ENCODE measurements around the gene OR2V1.
A peak's percentile ranks its signal among the peaks of the same experiment; 100 is the strongest.
"Not testable (repeated sequence)": the region's sequence is repeated elsewhere in the genome, so short reads cannot be mapped to it uniquely, and the experiment has no call there.

Gene OR2V1

GRCh38 chr5:181163487-181164075 lies 32.6 kb upstream of the OR2V1 start:
- H3K9ac ChIP-seq (ENCODE audit: low read depth, low read length), result no peak overlapping the region
- H3K79me2 ChIP-seq (ENCODE audit: insufficient read depth, low read length), result no peaks in the 10 kb centered on the region
- no peak overlapping the region for H3K27ac ChIP-seq (ENCODE audit: low read length)
- no peaks in the 10 kb centered on the region for H3K9me3 ChIP-seq (ENCODE audit: insufficient read depth, low read length, severe bottlenecking)
- H3K4me2 ChIP-seq (ENCODE audit: insufficient read depth, low read length), result no peak overlapping the region
- no peak for DNase-seq
- H2AFZ ChIP-seq (ENCODE audit: low read depth, low read length), result no peak overlapping the region
- H3K36me3 ChIP-seq (ENCODE audit: insufficient read depth, low read length), result no peaks in the 10 kb centered on the region
- H3K27me3 ChIP-seq (ENCODE audit: insufficient read depth, low read length, poor library complexity), result peaks cover 4% of the 10 kb centered on the region
- no peaks in the 10 kb centered on the region for H4K20me1 ChIP-seq (ENCODE audit: insufficient read depth, low read length)
- peaks cover 25% of the 10 kb centered on the region for H3K4me1 ChIP-seq (ENCODE audit: insufficient read depth, low read length)
- no peak for TF ChIP-seq CTCF (IDR thresholded peaks at IDR 0.05; ENCODE audit: borderline replicate concordance, extremely low read depth, low read length, poor library complexity, severe bottlenecking)
- no peak for TF ChIP-seq EZH2 (IDR thresholded peaks at IDR 0.05; ENCODE audit: borderline replicate concordance, low read depth, low read length, severe bottlenecking)
- no peak for ATAC-seq (ENCODE audit: insufficient read depth, low read depth)
- no peak overlapping the region for H3K4me3 ChIP-seq (ENCODE audit: low read depth in 1 of 2, low read length in 2 of 2)

DNA sequence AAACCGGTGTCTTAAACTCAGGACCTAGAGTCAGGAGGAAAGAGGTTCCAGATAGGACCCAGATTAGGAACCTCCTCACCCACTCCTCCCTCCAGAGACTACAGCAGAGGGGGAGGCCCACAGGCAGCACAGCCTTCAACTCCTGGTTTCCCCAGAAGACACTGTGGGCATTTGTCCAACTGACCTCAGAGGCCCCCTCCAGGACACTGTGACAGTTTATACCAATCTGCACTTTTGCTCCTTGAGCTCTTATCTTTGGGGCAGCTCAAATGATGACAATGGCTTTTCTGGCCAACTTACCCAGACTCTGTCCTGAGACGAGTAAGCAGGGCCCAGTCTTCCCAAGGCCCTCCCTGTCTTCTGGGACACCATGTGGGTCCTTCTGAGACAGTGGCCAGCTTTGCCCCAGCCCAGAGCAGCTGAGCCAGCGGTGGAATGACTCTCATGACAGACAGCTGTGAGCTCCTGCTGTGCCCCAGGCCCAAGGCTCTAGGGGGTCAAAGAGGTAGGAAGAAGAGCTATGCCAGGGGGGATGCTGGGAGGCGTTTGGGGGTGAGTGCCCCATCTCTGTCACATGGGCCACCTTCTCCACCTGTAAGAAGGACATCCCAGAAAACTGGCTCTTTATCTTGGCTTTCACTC lies 30.7 kb upstream of the OR2V1 start:
- Histone ChIP-seq H3K9ac (ENCODE audit: low read depth, low read length) (peak overlapping the region; percentile 39), H3K9me3 (ENCODE audit: insufficient read depth, low read length, severe bottlenecking) (no peaks in the 10 kb centered on the region), H3K4me3 (ENCODE audit: low read depth in 1 of 2, low read length in 2 of 2) (peak overlapping the region in 1 of 2 experiments; percentile 57; a peak in 2 of 4 replicates), H3K36me3 (ENCODE audit: insufficient read depth, low read length) (no peaks in the 10 kb centered on the region), H3K27me3 (ENCODE audit: insufficient read depth, low read length, poor library complexity) (no peaks in the 10 kb centered on the region), H3K27ac (ENCODE audit: low read length) (peak overlapping the region; percentile 57), H4K20me1 (ENCODE audit: insufficient read depth, low read length) (no peaks in the 10 kb centered on the region), H2AFZ (ENCODE audit: low read depth, low read length) (peak overlapping the region; percentile 79), H3K79me2 (ENCODE audit: insufficient read depth, low read length) (no peaks in the 10 kb centered on the region), H3K4me1 (ENCODE audit: insufficient read depth, low read length) (peaks cover 25% of the 10 kb centered on the region), H3K4me2 (ENCODE audit: insufficient read depth, low read length) (peak overlapping the region; percentile 72)
- TF ChIP-seq CTCF (IDR thresholded peaks at IDR 0.05; ENCODE audit: borderline replicate concordance, extremely low read depth, low read length, poor library complexity, severe bottlenecking) (no peak), EZH2 (IDR thresholded peaks at IDR 0.05; ENCODE audit: borderline replicate concordance, low read depth, low read length, severe bottlenecking) (no peak)
- ATAC-seq (ENCODE audit: insufficient read depth, low read depth) (no peak), DNase-seq (no peak)

DNA sequence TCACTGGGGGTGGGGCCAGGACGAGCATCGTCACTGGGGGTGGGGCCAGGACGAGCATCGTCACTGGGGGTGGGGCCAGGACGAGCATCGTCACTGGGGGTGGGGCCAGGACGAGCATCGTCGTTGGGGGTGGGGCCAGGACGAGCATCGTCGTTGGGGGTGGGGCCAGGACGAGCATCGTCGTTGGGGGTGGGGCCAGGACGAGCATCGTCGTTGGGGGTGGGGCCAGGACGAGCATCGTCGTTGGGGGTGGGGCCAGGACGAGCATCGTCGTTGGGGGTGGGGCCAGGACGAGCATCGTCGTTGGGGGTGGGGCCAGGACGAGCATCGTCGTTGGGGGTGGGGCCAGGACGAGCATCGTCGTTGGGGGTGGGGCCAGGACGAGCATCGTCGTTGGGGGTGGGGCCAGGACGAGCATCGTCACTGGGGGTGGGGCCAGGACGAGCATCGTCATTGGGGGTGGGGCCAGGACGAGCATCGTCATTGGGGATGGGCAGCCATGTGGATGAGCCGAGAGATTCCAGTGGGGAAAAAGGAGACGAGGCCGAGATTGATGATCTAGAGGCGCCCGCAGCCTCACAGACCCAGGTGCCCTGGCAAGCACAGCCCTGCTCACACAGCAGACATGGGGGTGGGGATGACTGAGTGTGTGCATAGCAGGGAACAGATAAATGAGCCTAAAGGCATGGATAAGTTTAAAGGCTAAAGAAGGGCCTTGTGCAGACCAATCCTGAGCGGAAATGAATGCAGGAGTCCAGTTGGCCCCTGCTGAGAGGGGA lies 30.0 kb upstream of the OR2V1 start:
- H3K27me3 ChIP-seq (ENCODE audit: insufficient read depth, low read length, poor library complexity); H3K79me2 ChIP-seq (ENCODE audit: insufficient read depth, low read length); H3K36me3 ChIP-seq (ENCODE audit: insufficient read depth, low read length); H4K20me1 ChIP-seq (ENCODE audit: insufficient read depth, low read length); H3K9me3 ChIP-seq (ENCODE audit: insufficient read depth, low read length, severe bottlenecking): not testable (repeated sequence)
- Histone ChIP-seq H3K4me2 (ENCODE audit: insufficient read depth, low read length) (peak overlapping the region; percentile 72), H3K4me1 (ENCODE audit: insufficient read depth, low read length) (peaks cover 25% of the 10 kb centered on the region), H2AFZ (ENCODE audit: low read depth, low read length) (peak overlapping the region; percentile 79), H3K4me3 (ENCODE audit: low read depth in 1 of 2, low read length in 2 of 2) (peak overlapping the region in 1 of 2 experiments; percentile 57; a peak in 2 of 4 replicates), H3K9ac (ENCODE audit: low read depth, low read length) (peak overlapping the region; percentile 39), H3K27ac (ENCODE audit: low read length) (peak overlapping the region; percentile 57)
- ATAC-seq (ENCODE audit: insufficient read depth, low read depth), result peak; percentile 48; the same call in 2 of the 3 replicates
- peak; percentile 52 for DNase-seq
